K562 (cell line): ENCODE results near the gene TANC1.

ENCODE experiments used
- BHLHE40 ChIP-seq: IDR thresholded peaks from 2 replicates; pipeline ENCODE4 v1.6.1; 2011; ENCODE audit warnings: low read length, improper control_type of control experiment
- HDAC2 ChIP-seq: fragments of 450-650 bp; IDR thresholded peaks from 2 replicates; pipeline ENCODE4 v1.6.1; 2016; ENCODE audit warnings: mild to moderate bottlenecking
- NCOA1 ChIP-seq: fragments of 450-650 bp; IDR thresholded peaks from 2 replicates; pipeline ENCODE4 v1.6.1; 2016; ENCODE audit warnings: low read depth
- POLR2A ChIP-seq: fragments of 450-650 bp; conservative IDR thresholded peaks from 2 replicates; pipeline ENCODE4 v1.6.1; 2016
- ZNF354B ChIP-seq: fragments of 250-450 bp; sonication (Bioruptor Pico); IDR thresholded peaks from 2 replicates; pipeline ENCODE4 v1.4.0; 2020
- ZNF551 ChIP-seq: fragments of 250-450 bp; sonication (Bioruptor Pico); IDR thresholded peaks from 2 replicates; pipeline ENCODE4 v1.5.0; 2021; ENCODE audit warnings: mild to moderate bottlenecking, moderate library complexity
- TF ChIP-seq, protein P1 (sequence below): fragments of 200-800 bp; sonication (Bioruptor generic); IDR thresholded peaks from 2 replicates; pipeline ENCODE4 v1.6.1; 2017; ENCODE audit warnings: missing genetic modification characterization, missing compliant biosample characterization

DNA sequence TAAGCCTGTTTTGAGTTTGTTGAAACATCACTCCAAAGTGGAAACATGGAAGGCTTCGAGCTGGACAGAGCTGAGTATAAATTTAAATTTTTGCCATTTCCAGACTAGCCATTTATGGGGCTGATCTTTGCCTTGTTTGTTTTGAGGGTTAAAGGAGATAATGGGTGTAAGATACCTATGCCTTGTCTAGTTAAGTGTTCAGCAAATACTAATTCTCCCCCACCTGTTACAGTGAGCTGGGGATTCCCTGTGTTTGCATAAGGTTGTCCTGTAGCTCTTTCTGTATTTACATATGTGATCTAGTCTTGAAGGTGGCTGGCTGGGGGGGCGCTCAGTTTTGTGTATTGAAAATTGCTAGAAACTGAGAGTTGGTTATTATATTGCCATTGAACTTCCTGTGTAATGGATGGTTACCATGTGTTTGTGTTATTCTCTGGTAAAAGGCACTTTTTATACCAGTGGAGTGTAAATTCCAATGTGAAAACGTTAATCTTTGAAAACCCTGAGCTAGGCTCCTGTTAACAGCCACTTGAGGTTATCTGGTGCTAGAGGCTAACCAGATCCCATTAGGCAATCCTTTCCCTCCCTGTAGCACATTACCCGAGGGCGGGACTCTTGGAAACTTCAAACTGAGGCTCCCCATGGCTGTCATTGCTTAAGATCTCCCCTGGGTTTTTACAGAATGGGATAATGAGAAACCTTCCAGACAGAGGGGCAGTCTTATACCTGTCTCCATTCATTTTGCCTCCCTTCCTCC is 26.7 kb downstream of the TANC1 start:
- TF ChIP-seq BHLHE40 (no peak), POLR2A (no peak), NCOA1 (no peak), ZNF354B (CRISPR knock-in tag) (no peak), HDAC2 (no peak), ZNF551 (CRISPR knock-in tag) (no peak)
- TF ChIP-seq, protein P1, sequence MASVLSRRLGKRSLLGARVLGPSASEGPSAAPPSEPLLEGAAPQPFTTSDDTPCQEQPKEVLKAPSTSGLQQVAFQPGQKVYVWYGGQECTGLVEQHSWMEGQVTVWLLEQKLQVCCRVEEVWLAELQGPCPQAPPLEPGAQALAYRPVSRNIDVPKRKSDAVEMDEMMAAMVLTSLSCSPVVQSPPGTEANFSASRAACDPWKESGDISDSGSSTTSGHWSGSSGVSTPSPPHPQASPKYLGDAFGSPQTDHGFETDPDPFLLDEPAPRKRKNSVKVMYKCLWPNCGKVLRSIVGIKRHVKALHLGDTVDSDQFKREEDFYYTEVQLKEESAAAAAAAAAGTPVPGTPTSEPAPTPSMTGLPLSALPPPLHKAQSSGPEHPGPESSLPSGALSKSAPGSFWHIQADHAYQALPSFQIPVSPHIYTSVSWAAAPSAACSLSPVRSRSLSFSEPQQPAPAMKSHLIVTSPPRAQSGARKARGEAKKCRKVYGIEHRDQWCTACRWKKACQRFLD (CRISPR knock-in tag), result no peak
